ENCODE data around the gene HLF. TPM values are rescaled to one million over a fixed set of nuclear protein-coding genes. Genes with fewer than 3 reads are reported as not detected.

Gene HLF
- total RNA-seq, 1 donor from 2014 or later = 1.3 TPM

GRCh38 chr17:55322453-55322985, 57.8 kb downstream of the HLF start:
- DNase-seq (ENCODE audit: low spot score in 2 of 2, unreplicated experiment in 2 of 2) = no peak
- no peak for TF ChIP-seq CTCF (IDR thresholded peaks at IDR 0.05; ENCODE audit: unreplicated experiment)
- no peaks in the 10 kb centered on the region for H3K36me3 Mint-ChIP-seq
- H3K4me3 Mint-ChIP-seq = no peak overlapping the region
- H3K9me3 Mint-ChIP-seq = no peaks in the 10 kb centered on the region
- H3K27me3 Mint-ChIP-seq (ENCODE audit: low read depth) = peaks cover 2% of the 10 kb centered on the region
- peak overlapping the region; percentile 26 for H3K27ac Mint-ChIP-seq
- H3K4me1 Mint-ChIP-seq = peaks cover 24% of the 10 kb centered on the region

- Mint-ChIP-seq H3K27me3 (ENCODE audit: low read depth) (peaks cover 1% of the 10 kb centered on the region), H3K9me3 (peaks cover 6% of the 10 kb centered on the region), H3K4me1 (peaks cover 27% of the 10 kb centered on the region), H3K4me3 (no peak overlapping the region), H3K36me3 (no peaks in the 10 kb centered on the region), H3K27ac (no peak overlapping the region)
- no peak for DNase-seq (ENCODE audit: low spot score in 2 of 2, unreplicated experiment in 2 of 2)
- no peak for TF ChIP-seq CTCF (IDR thresholded peaks at IDR 0.05; ENCODE audit: unreplicated experiment)
Measured at GRCh38 chr17:55323518-55324295, 58.9 kb downstream of the HLF start.

GRCh38 chr17:55324296-55324978, 59.7 kb downstream of the HLF start:
- Mint-ChIP-seq H3K4me3 (no peak overlapping the region), H3K27me3 (ENCODE audit: low read depth) (no peaks in the 10 kb centered on the region), H3K9me3 (peaks cover 9% of the 10 kb centered on the region), H3K27ac (no peak overlapping the region), H3K36me3 (no peaks in the 10 kb centered on the region), H3K4me1 (peaks cover 27% of the 10 kb centered on the region)
- TF ChIP-seq CTCF (IDR thresholded peaks at IDR 0.05; ENCODE audit: unreplicated experiment) = no peak
- no peak for DNase-seq (ENCODE audit: low spot score in 2 of 2, unreplicated experiment in 2 of 2)

- Mint-ChIP-seq H3K4me1 (peaks cover 29% of the 10 kb centered on the region), H3K9me3 (peaks cover 9% of the 10 kb centered on the region), H3K27ac (no peak overlapping the region), H3K27me3 (ENCODE audit: low read depth) (no peaks in the 10 kb centered on the region), H3K4me3 (no peak overlapping the region), H3K36me3 (no peaks in the 10 kb centered on the region)
- no peak for DNase-seq (ENCODE audit: low spot score in 2 of 2, unreplicated experiment in 2 of 2)
- no peak for TF ChIP-seq CTCF (IDR thresholded peaks at IDR 0.05; ENCODE audit: unreplicated experiment)
Measured at GRCh38 chr17:55325406-55325805, 60.6 kb downstream of the HLF start.

- no peak for TF ChIP-seq CTCF (IDR thresholded peaks at IDR 0.05; ENCODE audit: unreplicated experiment)
- Mint-ChIP-seq H3K4me1 (peaks cover 29% of the 10 kb centered on the region), H3K27ac (no peak overlapping the region), H3K9me3 (peaks cover 9% of the 10 kb centered on the region), H3K36me3 (no peaks in the 10 kb centered on the region), H3K27me3 (ENCODE audit: low read depth) (no peaks in the 10 kb centered on the region), H3K4me3 (no peak overlapping the region)
- no peak for DNase-seq (ENCODE audit: low spot score in 2 of 2, unreplicated experiment in 2 of 2)
Measured at GRCh38 chr17:55326030-55326429, 61.3 kb downstream of the HLF start.
